Loucy (cell line): Measurements from ENCODE around the gene MYL6.
A peak's percentile ranks its signal among the peaks of the same experiment; 100 is the strongest.

Experiments used
- H2AFZ ChIP-seq: fragments of 200-600 bp; sonication (generic); 2 replicates; pipeline ENCODE4 v1.6.0; 2016; ENCODE audit warnings: antibody characterized with exemption, mild to moderate bottlenecking, low read length, moderate library complexity
- H3F3A ChIP-seq: fragments of 200-600 bp; 2 replicates; pipeline ENCODE4 v1.6.0; 2016; ENCODE audit warnings: antibody characterized with exemption, low read depth, mild to moderate bottlenecking
- H3K27me3 ChIP-seq: fragments of 200-600 bp; sonication (generic); 2 replicates; pipeline ENCODE4 v1.6.1; 2014; ENCODE audit warnings: low read length, mild to moderate bottlenecking; ENCODE audit not compliant: insufficient read depth, poor library complexity, severe bottlenecking
- H3K36me3 ChIP-seq: fragments of 200-600 bp; sonication (generic); 2 replicates; pipeline ENCODE4 v1.6.1; 2016; ENCODE audit warnings: low read length; ENCODE audit not compliant: insufficient read depth
- H3K4me1 ChIP-seq: fragments of 200-600 bp; sonication (generic); 2 replicates; pipeline ENCODE4 v1.5.1; 2014; ENCODE audit warnings: low read length, mild to moderate bottlenecking; ENCODE audit not compliant: insufficient read depth, poor library complexity, severe bottlenecking
- H3K4me2 ChIP-seq: fragments of 200-600 bp; sonication (generic); 2 replicates; pipeline ENCODE4 v1.6.0; 2014; ENCODE audit warnings: antibody characterized with exemption, low read length, low read depth, mild to moderate bottlenecking; ENCODE audit not compliant: poor library complexity, severe bottlenecking
- H3K4me3 ChIP-seq: fragments of 200-600 bp; sonication (generic); 2 replicates; pipeline ENCODE4 v1.5.1; 2014; ENCODE audit warnings: low read length, mild to moderate bottlenecking, mixed read lengths; ENCODE audit not compliant: poor library complexity, severe bottlenecking
- H3K79me2 ChIP-seq: fragments of 200-600 bp; sonication (generic); 2 replicates; pipeline ENCODE4 v1.6.1; 2014; ENCODE audit warnings: low read length; ENCODE audit not compliant: insufficient read depth
- H3K9ac ChIP-seq: fragments of 200-600 bp; sonication (generic); 2 replicates; pipeline ENCODE4 v1.6.0; 2014; ENCODE audit warnings: mild to moderate bottlenecking, low read depth, low read length, moderate library complexity; ENCODE audit not compliant: poor library complexity, severe bottlenecking
- H3K9me2 ChIP-seq: fragments of 200-600 bp; sonication (generic); replicated peaks from 2 replicates; pipeline ENCODE4 v1.6.1; 2016; ENCODE audit warnings: low read depth, low read length, mixed read lengths
- H3K9me3 ChIP-seq: fragments of 200-600 bp; sonication (generic); 2 replicates; pipeline ENCODE4 v1.6.1; 2014; ENCODE audit warnings: mild to moderate bottlenecking, antibody characterized with exemption, low read length, low read depth; ENCODE audit not compliant: insufficient read depth
- H4K20me1 ChIP-seq: fragments of 200-600 bp; sonication (generic); 2 replicates; pipeline ENCODE4 v1.6.0; 2014; ENCODE audit warnings: antibody characterized with exemption, low read length, mild to moderate bottlenecking; ENCODE audit not compliant: insufficient read depth, poor library complexity, severe bottlenecking
- EZH2phosphoT487 ChIP-seq: fragments of 200-600 bp; IDR thresholded peaks from 2 replicates; pipeline ENCODE4 v1.6.1; 2018; ENCODE audit warnings: antibody characterized with exemption, mild to moderate bottlenecking, moderate library complexity, borderline replicate concordance
- TF ChIP-seq, protein P1 (sequence below): fragments of 200-600 bp; sonication (generic); conservative IDR thresholded peaks from 2 replicates; pipeline ENCODE4 v1.5.1; 2014; ENCODE audit warnings: mild to moderate bottlenecking, antibody characterized with exemption, low read length

Gene MYL6

DNA sequence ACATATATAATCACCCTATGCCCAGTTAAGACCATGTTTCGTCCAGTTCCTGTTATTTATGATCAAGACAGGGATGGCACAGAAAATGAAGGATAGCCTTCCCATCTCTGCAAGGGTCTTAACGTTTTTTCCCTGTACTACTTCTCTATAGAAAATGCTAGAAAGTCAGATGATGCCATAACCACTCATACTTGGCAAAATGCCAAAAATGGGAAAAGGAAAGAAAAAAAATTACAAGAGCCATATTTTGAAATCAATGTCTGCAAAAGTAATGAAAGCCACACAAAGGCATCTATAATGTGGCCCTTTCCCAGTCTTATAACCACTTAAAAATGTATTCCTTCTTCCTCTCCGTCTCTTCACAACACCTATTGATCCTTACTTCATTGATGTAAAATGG, 7.6 kb upstream of the MYL6 start:
- Histone ChIP-seq H3F3A (no peaks in the 10 kb centered on the region), H3K4me2 (peak overlapping the region; percentile 84), H3K9ac (no peak overlapping the region)

DNA sequence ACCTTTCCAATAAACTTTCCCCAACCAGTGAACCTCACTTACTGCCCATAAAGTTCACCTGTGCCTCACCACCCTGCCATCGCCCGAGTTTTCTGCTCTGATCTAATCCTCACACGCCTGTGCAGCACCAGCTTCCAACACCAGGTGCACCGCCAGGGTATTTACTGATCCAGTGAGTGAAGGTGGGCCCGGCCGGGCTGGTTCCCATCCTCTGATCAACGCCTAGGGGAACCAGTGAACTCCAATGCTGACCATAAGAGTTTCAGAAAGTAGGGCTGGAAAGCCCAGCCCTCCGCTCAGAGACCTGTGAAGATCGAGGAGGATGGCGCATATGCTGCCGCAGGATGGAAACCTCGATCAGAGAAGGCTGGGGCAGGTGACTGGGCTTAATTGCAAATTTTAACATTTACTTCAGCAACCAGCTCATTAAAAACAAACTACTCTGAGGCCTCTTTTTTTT, 6.5 kb upstream of the MYL6 start:
- peaks cover 21% of the 10 kb centered on the region for H3K4me1 ChIP-seq
- TF ChIP-seq, protein P1, sequence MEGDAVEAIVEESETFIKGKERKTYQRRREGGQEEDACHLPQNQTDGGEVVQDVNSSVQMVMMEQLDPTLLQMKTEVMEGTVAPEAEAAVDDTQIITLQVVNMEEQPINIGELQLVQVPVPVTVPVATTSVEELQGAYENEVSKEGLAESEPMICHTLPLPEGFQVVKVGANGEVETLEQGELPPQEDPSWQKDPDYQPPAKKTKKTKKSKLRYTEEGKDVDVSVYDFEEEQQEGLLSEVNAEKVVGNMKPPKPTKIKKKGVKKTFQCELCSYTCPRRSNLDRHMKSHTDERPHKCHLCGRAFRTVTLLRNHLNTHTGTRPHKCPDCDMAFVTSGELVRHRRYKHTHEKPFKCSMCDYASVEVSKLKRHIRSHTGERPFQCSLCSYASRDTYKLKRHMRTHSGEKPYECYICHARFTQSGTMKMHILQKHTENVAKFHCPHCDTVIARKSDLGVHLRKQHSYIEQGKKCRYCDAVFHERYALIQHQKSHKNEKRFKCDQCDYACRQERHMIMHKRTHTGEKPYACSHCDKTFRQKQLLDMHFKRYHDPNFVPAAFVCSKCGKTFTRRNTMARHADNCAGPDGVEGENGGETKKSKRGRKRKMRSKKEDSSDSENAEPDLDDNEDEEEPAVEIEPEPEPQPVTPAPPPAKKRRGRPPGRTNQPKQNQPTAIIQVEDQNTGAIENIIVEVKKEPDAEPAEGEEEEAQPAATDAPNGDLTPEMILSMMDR: peak; percentile 62
- TF ChIP-seq EZH2phosphoT487: no peak

More for the DNA sequence above, 7.6 kb upstream of the MYL6 start:
- no peak overlapping the region for H2AFZ ChIP-seq
- H3K9me2 ChIP-seq: no peaks in the 10 kb centered on the region
- H3K4me3 ChIP-seq: no peak overlapping the region
- H3K36me3 ChIP-seq: no peaks in the 10 kb centered on the region
- H3K27me3 ChIP-seq: no peaks in the 10 kb centered on the region
- H3K4me1 ChIP-seq: peaks cover 21% of the 10 kb centered on the region
- no peaks in the 10 kb centered on the region for H3K9me3 ChIP-seq
- H4K20me1 ChIP-seq: no peaks in the 10 kb centered on the region
- no peak for TF ChIP-seq EZH2phosphoT487
- TF ChIP-seq, protein P1: no peak
- H3K79me2 ChIP-seq: peaks cover 22% of the 10 kb centered on the region; the same call in 1 of the 2 replicates

DNA sequence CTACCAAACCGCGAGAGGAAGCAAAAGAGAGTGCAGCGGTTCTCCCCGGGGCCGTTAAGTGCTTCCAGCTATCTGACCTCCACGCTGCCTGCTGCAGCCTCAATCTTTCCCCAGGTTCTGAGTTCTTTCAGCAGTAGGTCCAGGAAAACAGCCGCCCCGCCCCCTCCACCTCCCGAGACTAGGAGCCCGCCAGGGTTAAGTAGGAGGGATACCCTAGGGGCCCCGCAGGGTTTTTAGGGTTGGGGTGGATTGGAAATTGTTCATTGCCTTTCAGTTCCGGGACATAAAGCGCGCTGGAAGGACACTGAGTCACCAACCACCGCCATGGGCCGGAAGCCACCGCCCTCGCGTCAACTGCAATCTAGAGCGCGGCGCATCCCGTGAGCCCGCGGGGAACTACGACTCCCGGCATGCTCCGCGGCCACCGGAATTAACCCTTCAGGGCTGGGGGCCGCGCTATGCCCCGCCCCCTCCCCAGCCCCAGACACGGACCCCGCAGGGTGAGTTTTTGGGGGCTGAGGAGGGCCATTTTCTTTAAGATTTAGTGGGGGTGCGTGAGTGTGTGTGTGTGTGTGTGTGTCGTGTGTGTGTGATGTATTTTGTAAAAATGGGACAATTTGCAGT, 5.9 kb upstream of the MYL6 start, which contains the start of gene MYL6B:
Gene MYL6B, plus strand, starts transcription at position 456 of the 624 bp plus-strand sequence. CDS start 1,332 bp downstream, outside the sequence.
- no peak for TF ChIP-seq EZH2phosphoT487
- TF ChIP-seq, protein P1: no peak
- Histone ChIP-seq H3F3A (no peaks in the 10 kb centered on the region), H3K27me3 (no peaks in the 10 kb centered on the region), H3K79me2 (peaks cover 32% of the 10 kb centered on the region), H3K36me3 (no peaks in the 10 kb centered on the region), H4K20me1 (no peaks in the 10 kb centered on the region), H3K4me2 (peak within 1 kb of the TSS; percentile 84), H3K9me3 (no peaks in the 10 kb centered on the region), H3K4me1 (peaks cover 21% of the 10 kb centered on the region), H2AFZ (peak within 1 kb of the TSS; percentile 78), H3K9ac (peak within 1 kb of the TSS; percentile 92), H3K4me3 (peak within 1 kb of the TSS; percentile 88), H3K9me2 (no peaks in the 10 kb centered on the region)

More for the DNA sequence above, 6.5 kb upstream of the MYL6 start:
- H3K27me3 ChIP-seq: no peaks in the 10 kb centered on the region
- H3K4me3 ChIP-seq: peak overlapping the region; percentile 88
- peak overlapping the region; percentile 92 for H3K9ac ChIP-seq
- peaks cover 26% of the 10 kb centered on the region for H3K79me2 ChIP-seq
- no peaks in the 10 kb centered on the region for H3F3A ChIP-seq
- no peaks in the 10 kb centered on the region for H3K9me3 ChIP-seq
- H4K20me1 ChIP-seq: no peaks in the 10 kb centered on the region
- peak overlapping the region; percentile 84 for H3K4me2 ChIP-seq
- H3K36me3 ChIP-seq: no peaks in the 10 kb centered on the region
- peak overlapping the region; percentile 78 for H2AFZ ChIP-seq
- H3K9me2 ChIP-seq: no peaks in the 10 kb centered on the region
